GM21576 (cell line): Measurements from ENCODE around the gene HSPA1B.
"Not testable (repeated sequence)": the region's sequence is repeated elsewhere in the genome, so short reads cannot be mapped to it uniquely, and the experiment has no call there.

Experiments used
- ATAC-seq: cut with Tn5 transposase; IDR thresholded peaks from one replicate; pipeline ENCODE4 v1.9.1; 2021; ENCODE audit warnings: mild to moderate bottlenecking, moderate library complexity; ENCODE audit not compliant: unreplicated experiment

Gene HSPA1B

DNA sequence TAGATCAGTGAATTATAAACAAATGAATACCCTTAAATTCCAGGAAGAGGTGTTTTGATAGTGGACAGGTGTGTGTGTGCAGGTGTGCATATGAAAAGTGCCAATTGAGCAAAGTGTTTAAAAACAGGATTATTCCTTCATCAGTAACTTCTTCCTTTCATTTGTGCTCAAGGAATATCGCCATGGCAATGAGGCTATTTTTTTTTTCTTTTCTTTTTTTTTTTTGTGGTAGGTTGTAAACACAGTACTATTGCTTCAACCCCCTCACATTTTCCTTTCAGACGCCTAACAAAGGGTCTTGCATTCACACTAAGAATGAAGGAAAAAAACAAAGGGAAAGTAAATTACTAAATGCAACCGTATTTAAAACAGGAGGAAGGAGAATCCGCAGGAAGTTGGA, 2.0 kb upstream of the HSPA1B start:
- ATAC-seq = no peak

DNA sequence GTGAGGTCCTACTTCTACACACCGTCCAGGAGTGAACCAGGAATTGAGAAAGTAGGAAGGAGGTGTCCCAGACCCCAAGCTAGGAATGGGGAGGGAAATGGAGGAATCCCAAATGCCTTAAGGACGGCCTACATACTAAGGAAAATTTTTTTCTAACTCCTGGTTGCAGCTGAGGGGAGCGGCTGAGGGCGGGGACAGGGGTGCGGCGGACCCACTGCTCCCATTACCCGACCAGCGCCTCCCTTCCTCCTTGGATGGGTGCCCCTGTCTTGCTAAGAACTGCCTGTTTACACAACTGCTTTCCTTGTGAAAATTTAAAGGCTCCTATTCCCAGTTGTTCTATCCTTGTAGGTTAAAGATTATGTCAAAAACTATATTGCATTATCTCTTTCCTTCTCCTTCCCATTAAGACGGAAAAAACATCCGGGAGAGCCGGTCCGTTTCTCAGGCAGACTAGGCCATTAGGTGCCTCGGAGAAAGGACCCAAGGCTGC, 699 bp upstream of the HSPA1B start:
- ATAC-seq = no peak

DNA sequence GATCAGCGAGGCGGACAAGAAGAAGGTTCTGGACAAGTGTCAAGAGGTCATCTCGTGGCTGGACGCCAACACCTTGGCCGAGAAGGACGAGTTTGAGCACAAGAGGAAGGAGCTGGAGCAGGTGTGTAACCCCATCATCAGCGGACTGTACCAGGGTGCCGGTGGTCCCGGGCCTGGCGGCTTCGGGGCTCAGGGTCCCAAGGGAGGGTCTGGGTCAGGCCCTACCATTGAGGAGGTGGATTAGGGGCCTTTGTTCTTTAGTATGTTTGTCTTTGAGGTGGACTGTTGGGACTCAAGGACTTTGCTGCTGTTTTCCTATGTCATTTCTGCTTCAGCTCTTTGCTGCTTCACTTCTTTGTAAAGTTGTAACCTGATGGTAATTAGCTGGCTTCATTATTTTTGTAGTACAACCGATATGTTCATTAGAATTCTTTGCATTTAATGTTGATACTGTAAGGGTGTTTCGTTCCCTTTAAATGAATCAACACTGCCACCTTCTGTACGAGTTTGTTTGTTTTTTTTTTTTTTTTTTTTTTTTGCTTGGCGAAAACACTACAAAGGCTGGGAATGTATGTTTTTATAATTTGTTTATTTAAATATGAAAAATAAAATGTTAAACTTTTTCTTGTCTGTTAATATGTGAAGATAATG, 2.2 kb downstream of the HSPA1B start:
- ATAC-seq = no peak

GRCh38 chr6:31830886-31831335, 3.4 kb downstream of the HSPA1B start:
- no peak for ATAC-seq

DNA sequence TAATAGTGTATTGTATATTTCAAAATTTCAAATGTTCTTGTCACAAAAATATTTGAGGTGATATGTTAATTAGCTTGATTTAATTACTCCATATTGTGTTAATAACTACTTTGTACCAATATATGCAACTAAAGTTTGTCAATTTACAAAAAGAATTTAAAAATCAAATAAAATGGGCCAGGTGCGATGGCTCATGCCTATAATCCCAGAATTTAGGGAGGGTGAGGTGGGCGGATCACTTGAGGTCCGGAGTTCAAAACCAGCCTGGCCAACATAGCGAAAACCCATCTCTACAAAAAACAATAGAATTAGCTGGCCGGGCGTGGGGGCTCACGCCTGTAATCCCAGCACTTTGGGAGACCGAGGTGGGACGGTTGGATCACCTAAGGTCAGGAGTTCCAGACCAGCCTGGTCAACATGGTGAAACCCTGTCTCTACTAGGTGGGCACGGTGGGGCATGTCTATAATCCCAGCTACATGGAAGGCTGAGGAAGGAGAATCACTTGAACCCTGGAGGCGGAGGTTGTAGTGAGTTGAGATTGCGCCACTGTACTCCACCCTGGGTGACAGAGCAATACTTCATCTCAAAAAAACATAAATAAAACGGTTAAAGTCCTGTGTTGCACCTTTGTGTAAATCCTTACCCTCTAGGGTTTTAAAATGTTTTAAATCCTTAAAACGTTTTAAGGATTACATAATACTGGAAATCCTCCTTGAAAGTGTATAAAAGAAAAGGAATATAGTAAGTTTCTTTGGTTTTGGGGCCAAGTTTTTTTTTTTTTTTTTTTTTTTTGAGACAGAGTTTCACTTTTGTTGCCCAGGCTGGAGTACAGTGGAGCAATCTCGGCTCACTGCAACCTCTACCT, 4.0 kb downstream of the HSPA1B start:
- no peak for ATAC-seq

- ATAC-seq = no peak
Observed at GRCh38 chr6:31834367-31835250, 7.1 kb downstream of the HSPA1B start.

- ATAC-seq = no peak
Observed at GRCh38 chr6:31836047-31836473, 8.5 kb downstream of the HSPA1B start.

GRCh38 chr6:31836474-31837368, 9.2 kb downstream of the HSPA1B start:
- ATAC-seq = no peak

DNA sequence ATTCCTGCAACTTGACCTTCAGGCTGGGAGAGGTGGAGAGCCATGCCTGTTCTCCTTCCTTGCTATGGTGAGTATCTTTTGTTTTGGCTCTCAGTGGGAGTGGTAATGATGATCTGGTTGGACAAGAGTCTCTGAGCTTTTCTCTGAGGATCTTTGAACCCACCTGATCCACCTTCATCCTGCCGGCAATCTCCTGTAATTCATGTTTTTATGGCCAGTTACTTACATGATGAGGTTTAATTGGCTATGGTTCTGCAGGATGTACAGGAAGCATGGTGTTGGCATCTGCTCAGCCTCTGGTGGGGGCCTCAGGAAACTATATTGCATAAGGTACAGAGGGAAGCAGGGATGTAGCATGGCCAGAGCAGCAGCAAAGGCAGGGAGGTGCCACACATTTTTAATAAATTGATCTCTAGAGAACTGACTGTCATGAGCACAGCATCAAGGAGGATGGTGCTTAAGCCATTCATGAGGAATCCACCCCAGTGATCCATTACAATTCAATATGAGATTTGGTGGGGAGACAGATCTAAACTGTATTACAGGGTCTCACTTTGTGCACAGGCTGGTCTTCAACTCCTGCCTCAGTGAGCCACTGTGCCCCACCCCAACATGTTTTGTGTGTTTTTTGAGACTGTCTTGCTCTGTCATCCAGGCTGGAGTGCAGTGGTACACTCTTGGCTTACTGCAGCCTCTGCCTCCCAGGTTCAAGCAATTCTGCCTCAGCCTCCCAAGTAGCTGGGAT, 10.0 kb downstream of the HSPA1B start:
- no peak for ATAC-seq

GRCh38 chr6:31838114-31838553, 10.6 kb downstream of the HSPA1B start:
- ATAC-seq = not testable (repeated sequence)

GRCh38 chr6:31838968-31839367, 11.4 kb downstream of the HSPA1B start:
- ATAC-seq = no peak

DNA sequence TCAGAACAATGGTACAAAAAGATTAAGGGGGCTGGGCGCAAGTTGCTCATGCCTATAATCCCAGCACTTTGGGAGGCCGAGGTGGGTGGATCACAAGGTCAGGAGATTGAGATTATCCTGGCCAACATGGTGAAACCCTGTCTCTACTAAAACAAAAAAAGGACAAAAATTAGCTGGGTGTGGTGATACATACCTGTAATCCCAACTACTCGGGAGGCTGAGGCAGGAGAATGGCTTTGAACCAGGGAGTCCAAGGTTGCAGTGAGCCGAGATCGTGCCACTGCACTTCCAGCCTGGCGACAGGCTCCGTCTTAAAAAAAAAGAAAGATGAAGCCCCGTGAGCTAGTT, 12.2 kb downstream of the HSPA1B start:
- not testable (repeated sequence) for ATAC-seq

DNA sequence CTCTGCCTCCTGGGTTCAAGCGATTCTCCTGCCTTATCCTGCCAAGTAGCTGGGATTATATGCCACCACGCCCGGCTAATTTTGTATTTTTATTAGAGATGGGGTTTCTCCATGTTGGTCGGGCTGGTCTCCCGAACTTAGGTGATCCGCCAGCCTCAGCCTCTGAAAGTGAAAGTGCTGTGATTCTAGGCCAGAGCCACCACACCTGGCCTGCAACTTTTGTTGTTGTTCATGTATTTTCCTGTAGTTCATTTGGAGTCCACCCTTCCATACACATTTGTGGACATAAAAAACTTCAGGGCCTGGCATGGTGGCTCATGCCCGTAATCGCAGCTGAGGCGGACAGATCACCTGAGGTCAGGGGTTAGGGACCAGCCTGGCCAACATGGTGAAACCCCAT, 14.5 kb downstream of the HSPA1B start:
- no peak for ATAC-seq

DNA sequence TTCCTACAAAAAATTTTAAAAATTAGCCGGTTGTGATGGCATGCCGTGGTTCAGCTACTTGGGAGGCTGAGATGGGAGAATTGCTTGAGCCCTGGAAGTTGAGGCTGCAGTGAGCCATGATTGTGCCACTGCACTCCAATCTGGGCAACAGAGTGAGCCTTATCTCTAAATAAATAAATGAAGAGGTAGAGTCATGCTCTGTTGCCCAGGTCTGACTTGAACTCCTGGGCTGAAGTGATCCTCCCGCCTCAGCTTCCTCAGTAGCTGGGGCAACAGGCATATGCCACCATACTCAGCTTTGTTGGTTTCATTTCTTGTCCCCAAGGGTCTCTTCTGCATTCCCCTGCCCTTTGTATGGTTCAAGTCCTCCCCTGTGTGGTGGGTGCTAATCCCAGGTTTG, 17.0 kb downstream of the HSPA1B start:
- no peak for ATAC-seq

DNA sequence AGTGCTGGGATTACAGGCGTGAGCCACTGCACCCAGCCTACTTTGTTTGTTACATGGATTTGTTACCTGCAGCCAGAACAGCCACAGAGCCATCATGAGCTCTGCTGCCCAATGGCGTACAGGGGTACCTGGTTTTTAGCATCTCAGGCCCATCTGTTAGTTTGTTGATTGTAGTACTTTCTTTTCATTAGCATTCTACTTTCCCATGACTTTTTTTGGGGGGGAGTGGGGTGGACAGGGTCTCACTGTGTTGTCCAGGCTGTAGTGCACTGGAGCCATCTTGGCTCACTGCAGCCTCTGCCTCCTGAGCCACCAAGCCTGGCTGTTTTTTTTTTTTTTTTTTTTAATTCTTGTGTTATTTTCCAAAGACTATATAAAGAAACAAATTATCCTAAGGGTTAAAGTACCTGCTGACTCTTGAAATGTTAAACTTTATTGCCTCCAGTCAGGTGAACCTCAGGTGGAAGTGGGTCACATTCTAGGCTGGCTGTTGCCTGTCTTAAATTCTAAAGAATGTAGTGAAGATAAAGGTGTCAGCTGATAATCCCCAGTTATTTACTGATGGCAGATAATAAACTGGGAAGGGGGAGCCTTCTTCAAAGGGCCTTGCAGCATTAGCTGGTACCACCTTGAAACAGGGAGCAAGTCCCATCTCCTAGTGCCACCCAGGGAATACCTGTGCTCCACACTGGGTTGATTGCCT, 19.9 kb downstream of the HSPA1B start:
- ATAC-seq = no peak

- no peak for ATAC-seq
Observed at GRCh38 chr6:31850765-31851484, 23.4 kb downstream of the HSPA1B start.

DNA sequence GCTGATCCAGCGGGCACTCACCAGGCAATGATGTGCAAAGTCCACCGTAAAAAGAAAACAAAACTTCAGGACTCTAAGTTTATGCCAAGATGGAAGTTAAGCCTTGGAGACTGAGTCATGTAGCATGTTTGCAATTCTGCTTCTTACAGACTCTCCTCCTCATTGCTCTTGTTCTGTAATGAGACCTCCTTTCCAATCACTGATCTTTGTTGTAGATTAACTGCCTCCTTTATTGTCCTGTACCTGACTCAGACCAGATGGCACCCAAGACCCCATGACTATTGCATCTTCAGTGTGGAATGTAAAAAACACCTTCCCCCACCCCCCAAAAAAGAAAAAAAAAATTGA, 23.9 kb downstream of the HSPA1B start:
- ATAC-seq = no peak
